SK-N-SH treated with all-trans-retinoic acid at 6 μM for 48 hours (cell line): ENCODE measurements around the gene AP3S2.

Experiments used
- ATAC-seq: fragments of 200-7000 bp; cut with Tn5 transposase; 3 replicates; pipeline ENCODE4 v1.9.1; 2020; ENCODE audit warnings: mild to moderate bottlenecking, moderate library complexity
- ARNTL ChIP-seq: fragments of 450-650 bp; formaldehyde crosslinking; IDR thresholded peaks from 2 replicates; pipeline ENCODE4 v1.5.0; 2020; ENCODE audit warnings: low read depth, mild to moderate bottlenecking, moderate library complexity, borderline replicate concordance
- BACH2 ChIP-seq: fragments of 250-450 bp; sonication (Bioruptor Pico); IDR thresholded peaks from 2 replicates; pipeline ENCODE4 v1.9.0; 2021; ENCODE audit warnings: mild to moderate bottlenecking, borderline replicate concordance
- CSDC2 ChIP-seq: fragments of 250-450 bp; sonication (Bioruptor Pico); IDR thresholded peaks from 2 replicates; pipeline ENCODE4 v1.5.0; 2020; ENCODE audit warnings: mild to moderate bottlenecking, moderate library complexity
- ESRRG ChIP-seq: fragments of 250-450 bp; sonication (Bioruptor Pico); IDR thresholded peaks from 2 replicates; pipeline ENCODE4 v1.6.1; 2021; ENCODE audit warnings: mild to moderate bottlenecking
- GLIS3 ChIP-seq: fragments of 250-450 bp; sonication (Bioruptor Pico); IDR thresholded peaks from 2 replicates; pipeline ENCODE4 v1.5.0; 2020; ENCODE audit warnings: mild to moderate bottlenecking, moderate library complexity
- ISL1 ChIP-seq: fragments of 250-450 bp; sonication (Bioruptor Pico); IDR thresholded peaks from 2 replicates; pipeline ENCODE4 v2.1.2; 2022; ENCODE audit warnings: mild to moderate bottlenecking, moderate library complexity
- OSR1 ChIP-seq: fragments of 250-450 bp; sonication (Bioruptor Pico); IDR thresholded peaks from 2 replicates; pipeline ENCODE4 v1.8.0; 2022; ENCODE audit warnings: moderate library complexity, mild to moderate bottlenecking, inconsistent platforms
- PPARA ChIP-seq: fragments of 250-450 bp; sonication (Bioruptor Pico); IDR thresholded peaks from 2 replicates; pipeline ENCODE4 v1.5.0; 2020; ENCODE audit warnings: mild to moderate bottlenecking, borderline replicate concordance
- RARB ChIP-seq: fragments of 250-450 bp; sonication (Bioruptor Pico); IDR thresholded peaks from 2 replicates; pipeline ENCODE4 v1.8.0; 2021; ENCODE audit warnings: mild to moderate bottlenecking, moderate library complexity
- TCF4 ChIP-seq: fragments of 250-450 bp; sonication (Bioruptor Pico); IDR thresholded peaks from 2 replicates; pipeline ENCODE4 v1.8.0; 2021; ENCODE audit warnings: mild to moderate bottlenecking, moderate library complexity, borderline replicate concordance
- TOX ChIP-seq: fragments of 250-450 bp; sonication (Bioruptor Pico); IDR thresholded peaks from 2 replicates; pipeline ENCODE4 v1.8.0; 2021; ENCODE audit warnings: mild to moderate bottlenecking, moderate library complexity, borderline replicate concordance
- ZC3H10 ChIP-seq: fragments of 250-450 bp; sonication (Bioruptor Pico); IDR thresholded peaks from 2 replicates; pipeline ENCODE4 v1.5.1; 2021; ENCODE audit warnings: mild to moderate bottlenecking, moderate library complexity
- ZFP3 ChIP-seq: fragments of 250-450 bp; sonication (Bioruptor Pico); IDR thresholded peaks from 2 replicates; pipeline ENCODE4 v1.5.0; 2020; ENCODE audit warnings: mild to moderate bottlenecking, moderate library complexity
- ZFP30 ChIP-seq: fragments of 450-650 bp; formaldehyde crosslinking; IDR thresholded peaks from 2 replicates; pipeline ENCODE4 v1.5.0; 2022; ENCODE audit warnings: mild to moderate bottlenecking, moderate library complexity
- ZNF565 ChIP-seq: fragments of 450-650 bp; formaldehyde crosslinking; conservative IDR thresholded peaks from 2 replicates; pipeline ENCODE4 v1.5.0; 2020; ENCODE audit warnings: low read depth, mild to moderate bottlenecking, moderate library complexity
- ZNF70 ChIP-seq: fragments of 450-650 bp; formaldehyde crosslinking; IDR thresholded peaks from 2 replicates; pipeline ENCODE4 v1.5.0; 2020; ENCODE audit warnings: mild to moderate bottlenecking, moderate library complexity
- ZNF8 ChIP-seq: fragments of 450-650 bp; formaldehyde crosslinking; IDR thresholded peaks from 2 replicates; pipeline ENCODE4 v1.5.0; 2020; ENCODE audit warnings: mild to moderate bottlenecking, moderate library complexity
- TF ChIP-seq, protein P1 (sequence below): fragments of 250-450 bp; sonication (Bioruptor Pico); IDR thresholded peaks from 2 replicates; pipeline ENCODE4 v1.5.1; 2020; ENCODE audit warnings: low read depth, mild to moderate bottlenecking, moderate library complexity
- TF ChIP-seq, protein P2 (sequence below): fragments of 250-450 bp; sonication (Bioruptor Pico); IDR thresholded peaks from 2 replicates; pipeline ENCODE4 v1.5.1; 2021; ENCODE audit warnings: mild to moderate bottlenecking, moderate library complexity
- TF ChIP-seq, protein P3 (sequence below): fragments of 250-450 bp; sonication (Bioruptor Pico); IDR thresholded peaks from 2 replicates; pipeline ENCODE4 v1.8.0; 2020; ENCODE audit warnings: mild to moderate bottlenecking, moderate library complexity, borderline replicate concordance
- TF ChIP-seq, protein P4 (sequence below): fragments of 250-450 bp; sonication (Bioruptor Pico); IDR thresholded peaks from 2 replicates; pipeline ENCODE4 v1.8.0; 2021; ENCODE audit warnings: low read depth, mild to moderate bottlenecking, moderate library complexity, borderline replicate concordance
- TF ChIP-seq, protein P5 (sequence below): fragments of 250-450 bp; sonication (Bioruptor Pico); IDR thresholded peaks from 2 replicates; pipeline ENCODE4 v1.5.0; 2020; ENCODE audit warnings: mild to moderate bottlenecking, moderate library complexity

AP3S2 gene

DNA sequence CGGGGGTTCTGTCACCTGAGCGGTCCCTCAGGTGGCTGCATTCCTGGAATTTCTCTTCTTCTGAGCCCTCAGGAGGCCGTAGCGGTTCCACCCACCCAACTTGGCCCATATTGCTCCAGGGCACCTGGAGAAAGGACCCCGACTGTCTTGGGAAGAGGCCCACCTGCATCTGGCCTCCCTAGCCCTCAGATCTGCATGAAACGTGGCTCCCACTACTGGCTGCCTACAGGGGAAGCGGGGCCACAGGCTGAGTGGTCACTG lies 69.3 kb downstream of the AP3S2 start (continued):
- TF ChIP-seq, protein P1, sequence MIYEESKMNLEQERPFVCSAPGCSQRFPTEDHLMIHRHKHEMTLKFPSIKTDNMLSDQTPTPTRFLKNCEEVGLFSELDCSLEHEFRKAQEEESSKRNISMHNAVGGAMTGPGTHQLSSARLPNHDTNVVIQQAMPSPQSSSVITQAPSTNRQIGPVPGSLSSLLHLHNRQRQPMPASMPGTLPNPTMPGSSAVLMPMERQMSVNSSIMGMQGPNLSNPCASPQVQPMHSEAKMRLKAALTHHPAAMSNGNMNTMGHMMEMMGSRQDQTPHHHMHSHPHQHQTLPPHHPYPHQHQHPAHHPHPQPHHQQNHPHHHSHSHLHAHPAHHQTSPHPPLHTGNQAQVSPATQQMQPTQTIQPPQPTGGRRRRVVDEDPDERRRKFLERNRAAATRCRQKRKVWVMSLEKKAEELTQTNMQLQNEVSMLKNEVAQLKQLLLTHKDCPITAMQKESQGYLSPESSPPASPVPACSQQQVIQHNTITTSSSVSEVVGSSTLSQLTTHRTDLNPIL (CRISPR knock-in tag) = no peak
- TF ChIP-seq RARB (CRISPR knock-in tag) (no peak), PPARA (no peak), ARNTL (no peak)

DNA sequence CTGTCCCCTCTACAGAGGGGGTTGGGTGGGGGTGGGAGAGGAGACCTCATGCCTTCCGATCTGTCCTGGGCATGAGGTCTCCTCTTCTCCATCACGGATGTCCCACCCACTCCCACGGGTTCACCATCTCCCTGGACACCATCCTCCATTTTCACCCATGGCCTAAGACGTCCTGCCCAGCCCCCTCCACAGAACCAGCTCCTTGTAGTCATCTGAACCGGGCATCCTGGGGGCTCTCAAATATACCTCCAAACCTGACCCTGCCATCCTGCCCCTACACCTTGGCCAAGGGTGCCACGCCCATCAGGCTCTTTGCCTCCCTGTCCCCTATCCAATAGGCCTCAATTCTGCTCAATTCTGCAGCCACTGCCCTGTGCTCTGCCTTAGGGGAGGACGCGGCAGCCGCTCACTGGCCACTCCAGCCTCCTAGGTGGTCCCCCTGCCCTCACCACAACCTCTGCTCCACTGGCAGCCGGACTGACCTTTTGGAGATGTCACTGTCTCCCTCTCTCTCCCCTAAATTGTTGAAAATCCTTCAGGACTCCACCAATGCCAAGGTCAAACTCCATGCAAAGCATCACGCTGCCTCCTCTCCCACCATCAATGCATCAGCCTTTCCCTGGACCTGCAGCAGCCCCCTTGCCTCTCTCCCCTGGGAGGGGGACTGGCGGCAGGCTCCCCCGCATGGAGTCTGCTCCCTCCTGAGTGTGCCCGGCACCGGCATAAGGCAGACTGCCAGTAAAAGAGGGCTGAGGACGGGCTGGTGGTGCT lies 69.8 kb downstream of the AP3S2 start:
- TF ChIP-seq, protein P2, sequence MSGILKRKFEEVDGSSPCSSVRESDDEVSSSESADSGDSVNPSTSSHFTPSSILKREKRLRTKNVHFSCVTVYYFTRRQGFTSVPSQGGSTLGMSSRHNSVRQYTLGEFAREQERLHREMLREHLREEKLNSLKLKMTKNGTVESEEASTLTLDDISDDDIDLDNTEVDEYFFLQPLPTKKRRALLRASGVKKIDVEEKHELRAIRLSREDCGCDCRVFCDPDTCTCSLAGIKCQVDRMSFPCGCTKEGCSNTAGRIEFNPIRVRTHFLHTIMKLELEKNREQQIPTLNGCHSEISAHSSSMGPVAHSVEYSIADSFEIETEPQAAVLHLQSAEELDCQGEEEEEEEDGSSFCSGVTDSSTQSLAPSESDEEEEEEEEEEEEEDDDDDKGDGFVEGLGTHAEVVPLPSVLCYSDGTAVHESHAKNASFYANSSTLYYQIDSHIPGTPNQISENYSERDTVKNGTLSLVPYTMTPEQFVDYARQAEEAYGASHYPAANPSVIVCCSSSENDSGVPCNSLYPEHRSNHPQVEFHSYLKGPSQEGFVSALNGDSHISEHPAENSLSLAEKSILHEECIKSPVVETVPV (CRISPR knock-in tag) = no peak
- TF ChIP-seq, protein P1 (CRISPR knock-in tag) = no peak
- TF ChIP-seq ZC3H10 (CRISPR knock-in tag) (no peak), TCF4 (CRISPR knock-in tag) (no peak), ZNF8 (CRISPR knock-in tag) (no peak), ZFP3 (no peak), RARB (CRISPR knock-in tag) (no peak), ARNTL (no peak), ZNF565 (no peak), BACH2 (no peak), OSR1 (CRISPR knock-in tag) (no peak), CSDC2 (no peak), PPARA (no peak), GLIS3 (CRISPR knock-in tag) (no peak), ISL1 (CRISPR knock-in tag) (no peak), TOX (CRISPR knock-in tag) (no peak), ESRRG (CRISPR knock-in tag) (no peak)
- TF ChIP-seq, protein P3, sequence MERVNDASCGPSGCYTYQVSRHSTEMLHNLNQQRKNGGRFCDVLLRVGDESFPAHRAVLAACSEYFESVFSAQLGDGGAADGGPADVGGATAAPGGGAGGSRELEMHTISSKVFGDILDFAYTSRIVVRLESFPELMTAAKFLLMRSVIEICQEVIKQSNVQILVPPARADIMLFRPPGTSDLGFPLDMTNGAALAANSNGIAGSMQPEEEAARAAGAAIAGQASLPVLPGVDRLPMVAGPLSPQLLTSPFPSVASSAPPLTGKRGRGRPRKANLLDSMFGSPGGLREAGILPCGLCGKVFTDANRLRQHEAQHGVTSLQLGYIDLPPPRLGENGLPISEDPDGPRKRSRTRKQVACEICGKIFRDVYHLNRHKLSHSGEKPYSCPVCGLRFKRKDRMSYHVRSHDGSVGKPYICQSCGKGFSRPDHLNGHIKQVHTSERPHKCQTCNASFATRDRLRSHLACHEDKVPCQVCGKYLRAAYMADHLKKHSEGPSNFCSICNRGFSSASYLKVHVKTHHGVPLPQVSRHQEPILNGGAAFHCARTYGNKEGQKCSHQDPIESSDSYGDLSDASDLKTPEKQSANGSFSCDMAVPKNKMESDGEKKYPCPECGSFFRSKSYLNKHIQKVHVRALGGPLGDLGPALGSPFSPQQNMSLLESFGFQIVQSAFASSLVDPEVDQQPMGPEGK (CRISPR knock-in tag) = no peak
- TF ChIP-seq, protein P4, sequence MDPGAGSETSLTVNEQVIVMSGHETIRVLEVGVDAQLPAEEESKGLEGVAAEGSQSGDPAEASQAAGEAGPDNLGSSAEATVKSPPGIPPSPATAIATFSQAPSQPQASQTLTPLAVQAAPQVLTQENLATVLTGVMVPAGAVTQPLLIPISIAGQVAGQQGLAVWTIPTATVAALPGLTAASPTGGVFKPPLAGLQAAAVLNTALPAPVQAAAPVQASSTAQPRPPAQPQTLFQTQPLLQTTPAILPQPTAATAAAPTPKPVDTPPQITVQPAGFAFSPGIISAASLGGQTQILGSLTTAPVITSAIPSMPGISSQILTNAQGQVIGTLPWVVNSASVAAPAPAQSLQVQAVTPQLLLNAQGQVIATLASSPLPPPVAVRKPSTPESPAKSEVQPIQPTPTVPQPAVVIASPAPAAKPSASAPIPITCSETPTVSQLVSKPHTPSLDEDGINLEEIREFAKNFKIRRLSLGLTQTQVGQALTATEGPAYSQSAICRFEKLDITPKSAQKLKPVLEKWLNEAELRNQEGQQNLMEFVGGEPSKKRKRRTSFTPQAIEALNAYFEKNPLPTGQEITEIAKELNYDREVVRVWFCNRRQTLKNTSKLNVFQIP = no peak
- ATAC-seq = no peak

DNA sequence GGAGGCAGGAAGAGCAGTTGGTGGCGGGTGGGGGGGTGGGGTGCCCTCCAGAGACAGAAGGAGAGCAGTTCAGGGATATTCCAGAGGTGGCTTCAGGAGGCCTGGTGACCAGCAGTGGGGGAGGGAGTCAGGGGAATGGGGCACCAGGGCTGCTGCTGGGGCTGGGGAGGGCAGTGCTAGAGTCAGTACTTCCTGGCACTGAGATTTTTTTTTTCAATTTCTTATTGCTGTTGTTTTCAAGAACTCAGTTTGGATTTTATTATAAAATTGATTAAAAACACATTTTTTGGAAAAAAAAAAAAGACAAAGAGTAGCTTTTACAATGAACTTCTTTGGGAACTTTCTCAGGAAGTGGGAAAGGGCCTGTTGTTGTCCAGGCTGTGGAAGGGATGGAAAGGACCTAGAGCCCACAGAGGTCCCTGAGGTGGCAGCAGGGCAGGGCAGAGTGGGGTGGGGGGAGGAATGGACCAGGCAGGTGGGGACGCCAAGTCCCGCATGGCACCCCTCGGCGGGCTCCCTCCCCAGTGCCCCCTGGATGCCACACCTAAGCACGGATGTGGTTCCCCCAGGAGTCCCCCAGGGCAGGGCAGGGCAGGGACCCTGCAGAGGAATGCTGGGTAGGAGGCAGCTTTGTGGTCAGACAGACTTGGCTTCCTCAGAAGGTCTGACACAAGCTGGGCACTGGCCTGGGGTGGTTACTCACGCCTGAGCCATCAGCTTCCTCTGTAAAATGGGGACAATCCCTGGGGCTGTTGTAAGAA lies 70.7 kb downstream of the AP3S2 start:
- peak; percentile 66 for ATAC-seq
- TF ChIP-seq ZFP3 = no peak
- no peak for TF ChIP-seq ZFP30
- TF ChIP-seq RARB (CRISPR knock-in tag) = no peak
- TF ChIP-seq ISL1 (CRISPR knock-in tag) = no peak
- TF ChIP-seq CSDC2 = no peak
- no peak for TF ChIP-seq BACH2
- no peak for TF ChIP-seq TOX (CRISPR knock-in tag)
- TF ChIP-seq, protein P4 = no peak
- TF ChIP-seq, protein P5, sequence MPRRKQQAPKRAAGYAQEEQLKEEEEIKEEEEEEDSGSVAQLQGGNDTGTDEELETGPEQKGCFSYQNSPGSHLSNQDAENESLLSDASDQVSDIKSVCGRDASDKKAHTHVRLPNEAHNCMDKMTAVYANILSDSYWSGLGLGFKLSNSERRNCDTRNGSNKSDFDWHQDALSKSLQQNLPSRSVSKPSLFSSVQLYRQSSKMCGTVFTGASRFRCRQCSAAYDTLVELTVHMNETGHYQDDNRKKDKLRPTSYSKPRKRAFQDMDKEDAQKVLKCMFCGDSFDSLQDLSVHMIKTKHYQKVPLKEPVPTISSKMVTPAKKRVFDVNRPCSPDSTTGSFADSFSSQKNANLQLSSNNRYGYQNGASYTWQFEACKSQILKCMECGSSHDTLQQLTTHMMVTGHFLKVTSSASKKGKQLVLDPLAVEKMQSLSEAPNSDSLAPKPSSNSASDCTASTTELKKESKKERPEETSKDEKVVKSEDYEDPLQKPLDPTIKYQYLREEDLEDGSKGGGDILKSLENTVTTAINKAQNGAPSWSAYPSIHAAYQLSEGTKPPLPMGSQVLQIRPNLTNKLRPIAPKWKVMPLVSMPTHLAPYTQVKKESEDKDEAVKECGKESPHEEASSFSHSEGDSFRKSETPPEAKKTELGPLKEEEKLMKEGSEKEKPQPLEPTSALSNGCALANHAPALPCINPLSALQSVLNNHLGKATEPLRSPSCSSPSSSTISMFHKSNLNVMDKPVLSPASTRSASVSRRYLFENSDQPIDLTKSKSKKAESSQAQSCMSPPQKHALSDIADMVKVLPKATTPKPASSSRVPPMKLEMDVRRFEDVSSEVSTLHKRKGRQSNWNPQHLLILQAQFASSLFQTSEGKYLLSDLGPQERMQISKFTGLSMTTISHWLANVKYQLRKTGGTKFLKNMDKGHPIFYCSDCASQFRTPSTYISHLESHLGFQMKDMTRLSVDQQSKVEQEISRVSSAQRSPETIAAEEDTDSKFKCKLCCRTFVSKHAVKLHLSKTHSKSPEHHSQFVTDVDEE (CRISPR knock-in tag) = no peak
- no peak for TF ChIP-seq OSR1 (CRISPR knock-in tag)
- no peak for TF ChIP-seq ZC3H10 (CRISPR knock-in tag)
- TF ChIP-seq ZNF8 (CRISPR knock-in tag) = no peak
- no peak for TF ChIP-seq ARNTL
- TF ChIP-seq GLIS3 (CRISPR knock-in tag) = no peak
- no peak for TF ChIP-seq PPARA
- TF ChIP-seq ZNF70 (CRISPR knock-in tag) = no peak
- TF ChIP-seq, protein P1 (CRISPR knock-in tag) = no peak
- no peak for TF ChIP-seq ZNF565
